GM12892 (cell line): ENCODE data around the gene CWH43.
"Not testable (repeated sequence)": the region's sequence is repeated elsewhere in the genome, so short reads cannot be mapped to it uniquely, and the experiment has no call there.

Experiments used
- POLR2A ChIP-seq: IDR thresholded peaks from 2 replicates; pipeline ENCODE4 v1.6.1; 2011; ENCODE audit warnings: low read depth, low read length, control low read depth
- POLR2AphosphoS5 ChIP-seq: IDR thresholded peaks from 2 replicates; pipeline ENCODE4 v1.6.1; 2011; ENCODE audit warnings: low read depth, low read length, control low read depth

GRCh38 chr4:49096627-49097026 lies 110.6 kb downstream of the CWH43 start:
- not testable (repeated sequence) for TF ChIP-seq POLR2A, POLR2AphosphoS5
